Stimulated activated CD8-positive, alpha-beta memory T cell treated with anti-CD3 and anti-CD28 coated beads, Interleukin-7, amount 100 ng/mL, for 1 hour (primary cell): ENCODE results near the gene DNAJC6.
"Not testable (repeated sequence)": the region's sequence is repeated elsewhere in the genome, so short reads cannot be mapped to it uniquely, and the experiment has no call there.

ENCODE experiments used
- DNase-seq, 2 donors: peaks; one replicate each; pipeline ENCODE4 v3.0.0-alpha.2; 2020; ENCODE audit warnings: low read depth in 2 of 2

The DNAJC6 gene

DNA sequence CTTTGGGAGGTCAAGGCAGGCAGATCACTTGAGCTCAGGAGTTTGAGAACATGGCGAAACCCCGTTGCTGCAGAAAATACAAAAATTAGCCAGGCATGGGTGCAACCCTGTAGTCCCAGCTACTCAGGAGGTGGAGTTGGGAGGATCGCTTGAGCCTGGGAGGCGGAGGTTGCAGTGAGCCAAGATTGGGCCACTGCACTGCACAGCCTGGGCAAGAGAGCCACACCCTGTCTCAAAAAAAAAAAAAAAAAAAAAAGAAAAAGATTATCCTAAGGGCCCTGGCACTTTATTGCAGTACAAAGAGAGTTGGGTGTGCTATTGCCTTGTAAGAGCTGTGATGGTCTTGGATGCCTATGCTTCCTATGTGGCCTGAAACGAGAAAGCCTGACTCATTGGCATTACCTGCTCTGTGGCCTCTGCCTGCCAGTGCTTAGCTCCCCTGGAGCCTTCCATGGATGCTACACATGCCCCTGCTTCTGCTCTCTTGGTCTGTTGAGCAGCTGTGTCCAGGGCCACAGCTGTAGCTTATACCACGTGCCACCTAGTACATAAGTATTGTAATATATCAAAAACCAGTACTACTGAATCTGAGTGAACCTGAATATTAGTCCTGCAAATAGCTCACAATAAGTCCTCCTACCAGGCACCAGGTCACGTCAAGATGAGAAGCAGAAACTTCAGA lies 45.8 kb downstream of the DNAJC6 start:
- DNase-seq, result no peak

DNA sequence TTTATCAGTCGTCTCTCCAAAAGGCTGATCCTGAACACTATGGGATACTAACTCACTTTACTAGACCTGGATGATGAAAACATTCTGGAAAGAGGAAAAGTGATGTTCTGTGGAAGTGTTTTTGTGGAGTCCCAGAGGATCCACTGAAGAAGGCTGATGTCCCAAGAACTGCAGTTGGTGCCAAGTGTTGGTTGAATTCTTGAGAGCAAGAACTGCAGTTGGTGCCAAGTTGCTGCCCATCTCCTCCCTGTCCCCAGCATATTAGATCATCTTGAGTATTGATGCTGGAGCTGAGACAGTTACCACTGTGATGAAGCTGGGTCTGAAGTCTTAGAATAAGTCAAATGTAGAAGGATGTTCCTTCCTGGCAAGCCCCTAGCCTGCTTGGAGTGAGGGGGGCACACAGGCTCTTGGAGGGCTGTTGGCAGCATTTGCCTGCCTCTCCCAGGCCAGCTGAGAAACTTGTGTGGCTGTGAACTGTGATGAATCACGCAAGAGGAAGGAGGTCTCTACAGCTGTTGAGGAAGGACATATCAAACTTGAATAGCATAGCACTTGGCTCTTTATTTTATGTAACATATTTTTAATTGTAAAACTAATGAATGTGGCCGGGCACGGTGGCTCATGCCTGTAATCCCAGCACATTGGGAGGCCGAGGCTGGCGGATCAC lies 48.1 kb downstream of the DNAJC6 start:
- no peak for DNase-seq

DNA sequence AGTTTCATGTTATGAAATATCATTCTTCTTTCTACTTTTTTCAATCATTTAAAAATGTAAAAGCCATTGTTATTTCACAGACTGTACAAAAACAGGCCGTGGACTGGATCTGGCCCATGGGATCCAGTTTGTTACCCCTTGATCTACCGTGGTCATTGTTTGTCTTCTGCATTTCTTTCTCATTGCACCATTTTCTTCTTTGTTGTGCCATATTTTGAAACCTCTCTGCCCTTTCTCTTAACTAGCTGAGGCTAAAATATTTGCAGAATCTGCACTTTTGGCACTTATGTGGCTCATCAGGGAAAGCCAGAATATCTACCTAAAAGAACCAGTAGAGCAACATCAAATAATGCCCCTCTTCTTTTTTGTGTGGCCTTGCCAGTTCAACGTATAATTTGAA lies 50.5 kb downstream of the DNAJC6 start:
- DNase-seq, result no peak

DNA sequence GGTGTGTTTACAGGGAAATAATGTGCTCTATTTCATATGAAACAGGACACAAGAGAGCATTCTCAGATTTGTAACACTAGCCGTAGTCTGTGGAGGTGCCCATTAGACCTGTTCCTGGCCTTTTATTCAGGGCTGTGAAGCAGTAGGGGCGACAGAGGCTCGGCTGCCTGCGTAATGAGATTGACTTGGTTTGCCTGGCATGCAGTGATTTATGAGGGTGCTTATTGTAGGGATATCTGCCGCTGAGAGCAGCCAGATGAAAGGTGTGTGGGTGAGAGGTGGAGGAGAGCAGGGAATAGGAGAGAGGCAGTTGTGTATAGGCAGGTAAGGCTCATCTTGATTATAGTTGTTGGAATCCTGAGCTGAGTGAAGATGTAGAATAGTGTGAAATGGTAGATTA lies 51.3 kb downstream of the DNAJC6 start:
- DNase-seq, result no peak

DNA sequence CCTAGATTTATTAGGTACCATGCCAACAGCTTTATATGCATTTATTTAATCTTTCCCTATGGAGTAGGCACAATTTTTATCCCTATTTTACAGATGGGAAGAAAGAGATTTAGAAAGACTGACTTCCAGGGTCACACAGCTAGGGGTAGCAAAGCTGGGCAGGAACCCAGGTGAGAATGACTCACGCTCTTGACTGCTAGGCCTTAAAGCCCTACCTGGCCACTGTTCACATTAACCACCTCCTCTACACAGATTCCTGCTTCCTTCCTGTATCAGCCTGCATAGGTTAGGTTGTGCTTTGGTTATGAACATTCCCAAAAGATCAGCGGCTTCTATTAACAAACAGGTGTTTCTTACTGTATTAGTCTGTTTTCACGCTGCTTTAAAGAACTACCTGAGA lies 53.2 kb downstream of the DNAJC6 start:
- DNase-seq, result no peak

DNA sequence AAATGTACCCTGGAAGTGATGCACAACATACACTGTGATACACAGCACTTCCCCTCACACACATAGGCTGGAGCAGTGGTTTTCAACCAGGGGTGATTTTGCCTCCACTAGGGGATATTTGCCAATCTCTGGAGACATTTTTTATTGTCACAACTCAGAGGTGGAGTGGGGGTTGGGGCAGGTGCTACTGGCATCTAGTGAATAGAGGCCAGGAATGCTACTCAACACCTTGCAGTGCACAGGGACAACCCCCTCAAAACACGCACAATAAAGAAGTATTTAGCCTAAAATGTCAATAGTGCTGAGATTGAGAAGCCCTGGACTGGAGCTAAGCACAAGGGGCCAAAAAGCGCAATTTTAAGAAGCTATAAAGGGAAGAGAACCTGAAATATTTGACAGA lies 54.1 kb downstream of the DNAJC6 start:
- no peak for DNase-seq

DNA sequence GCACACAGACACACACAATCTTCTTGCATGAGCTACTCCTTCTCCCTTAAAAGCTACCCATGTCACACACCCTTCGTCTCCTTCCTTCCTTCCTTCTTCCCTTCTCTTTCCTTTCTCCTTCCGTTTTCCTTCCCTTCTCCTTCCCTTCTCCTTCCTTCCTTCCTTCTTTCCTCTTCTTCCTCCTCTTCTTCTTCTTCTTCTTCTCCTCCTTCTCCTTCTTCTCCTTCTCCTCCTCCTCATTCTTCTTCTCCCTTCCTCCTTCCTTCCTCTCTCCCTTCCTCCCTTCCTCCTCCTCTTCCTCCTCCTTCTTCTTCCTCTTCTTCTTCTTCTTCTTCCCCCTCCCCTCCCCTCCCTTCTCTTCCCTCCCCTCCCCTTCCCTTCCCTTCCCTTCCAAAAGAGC lies 59.1 kb downstream of the DNAJC6 start:
- DNase-seq, result no peak

DNA sequence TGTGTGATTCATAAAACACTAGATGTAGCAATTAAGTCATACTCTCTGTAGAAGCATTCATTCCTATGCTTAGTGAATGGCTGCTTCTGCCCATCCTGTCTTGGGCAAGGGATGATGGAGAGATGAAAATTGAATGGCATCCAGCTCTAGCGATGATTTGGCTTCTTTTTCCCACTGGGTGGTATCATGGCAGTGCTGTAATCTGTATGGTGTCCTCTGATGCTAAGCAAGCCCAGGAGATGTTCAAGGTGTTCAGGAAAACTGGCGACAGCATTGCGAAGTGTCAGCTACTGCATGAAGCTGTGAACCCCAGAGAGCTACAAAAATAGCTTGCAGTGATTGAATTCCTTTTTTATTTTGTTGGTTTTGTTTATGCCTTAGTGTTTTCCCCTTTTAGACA lies 62.2 kb downstream of the DNAJC6 start:
- no peak for DNase-seq

DNA sequence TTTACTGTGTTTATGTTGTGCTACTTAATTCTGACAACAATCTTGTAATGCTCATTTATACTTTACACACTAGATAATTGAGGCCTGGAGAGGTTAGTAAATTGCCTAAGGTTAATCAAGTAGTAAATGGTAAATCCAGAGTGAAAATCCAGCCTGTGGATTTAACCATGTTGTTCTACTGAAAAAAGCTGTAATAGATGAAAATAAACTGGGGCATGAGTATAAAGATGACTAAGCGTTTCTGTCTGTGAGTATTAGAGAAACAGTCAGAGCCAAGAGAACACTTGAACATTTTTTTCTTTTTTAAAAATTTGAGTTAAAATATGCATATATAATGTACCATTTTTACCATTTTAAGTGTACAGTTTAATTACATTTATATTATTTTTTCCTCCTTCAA lies 63.2 kb downstream of the DNAJC6 start:
- no peak for DNase-seq

DNA sequence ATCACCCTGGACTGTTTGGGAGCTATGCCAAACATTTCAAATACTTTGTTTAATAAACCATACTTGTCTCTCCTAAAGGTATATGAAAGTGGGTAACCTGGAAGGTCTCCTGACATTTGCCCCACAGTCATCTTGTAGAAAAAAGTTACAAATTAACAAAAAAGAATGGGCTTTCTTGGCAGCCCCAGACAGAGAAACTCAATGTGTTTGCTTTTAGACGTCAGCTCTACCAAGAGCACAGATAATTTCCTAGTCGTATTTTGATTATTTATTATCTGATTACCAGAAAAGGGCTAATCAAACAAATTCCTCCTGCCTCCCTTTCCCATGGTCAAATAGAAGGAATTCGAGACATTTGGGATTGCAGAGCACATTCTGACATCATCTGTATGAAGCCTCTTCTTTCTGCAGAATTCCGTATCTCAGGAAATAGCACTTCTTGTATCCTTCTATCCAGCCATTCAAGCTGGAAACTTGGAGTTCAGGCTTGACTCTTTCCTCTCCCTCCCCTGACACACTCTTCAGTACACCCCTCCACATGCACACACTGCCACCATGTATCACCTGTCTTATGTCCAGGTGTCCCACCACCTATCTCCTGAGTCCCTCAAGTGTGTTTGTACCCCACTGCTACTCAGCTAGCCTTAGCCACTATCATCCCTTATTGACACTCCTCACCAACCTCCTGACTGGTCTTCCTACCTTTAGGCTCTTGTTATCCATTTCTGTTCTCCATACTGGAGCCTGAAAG lies 68.3 kb downstream of the DNAJC6 start:
- no peak for DNase-seq

DNA sequence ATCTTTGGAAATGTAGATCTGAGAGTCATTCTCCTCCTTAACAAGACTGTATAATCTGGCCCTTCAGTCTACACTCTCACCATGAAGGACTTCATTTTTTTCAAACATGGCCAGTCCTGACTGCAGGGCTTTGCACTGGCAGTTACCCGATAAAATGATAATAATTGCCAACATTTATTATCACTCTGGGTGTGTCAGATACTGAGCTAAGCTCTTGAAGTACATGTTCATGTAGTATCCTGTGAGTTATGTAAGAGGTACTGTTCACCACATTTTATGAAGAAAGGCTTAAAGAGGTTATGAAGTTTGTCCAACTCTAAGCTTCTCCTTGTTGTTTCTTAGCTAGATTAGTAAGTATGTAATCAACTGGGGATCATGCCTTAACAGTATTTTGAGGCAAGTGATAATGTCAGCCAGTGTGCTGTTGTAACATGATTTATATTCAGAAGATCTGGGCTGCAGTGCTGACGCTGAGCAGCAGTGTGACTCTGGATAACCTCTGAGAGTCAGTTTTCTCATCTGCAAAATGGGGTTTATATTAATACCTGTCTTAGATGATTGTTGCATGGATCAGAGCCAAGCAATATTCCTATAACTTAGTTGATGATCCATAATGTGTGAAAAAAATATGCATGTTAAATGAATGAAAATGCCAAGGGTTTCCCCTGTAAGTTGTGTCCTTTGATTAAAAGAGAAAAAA lies 69.1 kb downstream of the DNAJC6 start:
- DNase-seq, result no peak

DNA sequence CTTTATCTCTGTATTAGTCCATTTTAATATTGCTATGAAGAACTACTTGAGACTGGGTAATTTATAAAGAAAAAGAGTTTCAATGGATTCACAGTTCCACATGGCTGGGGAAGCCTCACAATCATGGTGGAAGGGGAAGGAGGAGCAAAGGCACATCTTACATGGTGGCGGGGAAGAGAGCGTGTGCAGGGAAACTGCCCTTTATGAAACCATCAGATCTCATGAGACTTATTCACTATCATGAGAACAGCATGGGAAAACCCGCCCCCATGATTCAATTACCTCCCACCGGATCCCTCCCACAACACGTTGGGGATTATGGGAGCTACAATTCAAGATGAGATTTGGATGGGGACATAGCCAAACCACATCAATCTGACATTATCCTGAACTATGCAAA lies 75.1 kb downstream of the DNAJC6 start:
- not testable (repeated sequence) for DNase-seq

DNA sequence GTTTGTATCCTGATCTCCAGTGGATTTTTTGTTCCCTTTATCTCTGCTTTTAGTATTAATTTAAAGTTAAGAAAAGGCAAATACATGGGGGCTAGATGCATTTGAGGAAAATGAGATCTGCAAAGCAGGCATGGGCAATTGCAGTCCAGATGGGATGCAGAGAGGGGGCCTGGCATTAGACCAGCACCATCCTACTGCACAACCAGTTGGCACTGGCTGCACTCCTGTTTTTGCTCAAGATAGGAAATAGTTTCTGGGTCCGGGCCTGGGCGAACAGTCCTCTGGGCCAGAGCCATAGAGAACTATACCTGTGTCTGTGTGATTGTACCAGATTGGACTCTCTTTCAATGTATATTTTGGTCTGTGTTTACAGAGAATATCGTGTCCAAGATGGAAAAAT lies 77.1 kb downstream of the DNAJC6 start:
- DNase-seq, result no peak

DNA sequence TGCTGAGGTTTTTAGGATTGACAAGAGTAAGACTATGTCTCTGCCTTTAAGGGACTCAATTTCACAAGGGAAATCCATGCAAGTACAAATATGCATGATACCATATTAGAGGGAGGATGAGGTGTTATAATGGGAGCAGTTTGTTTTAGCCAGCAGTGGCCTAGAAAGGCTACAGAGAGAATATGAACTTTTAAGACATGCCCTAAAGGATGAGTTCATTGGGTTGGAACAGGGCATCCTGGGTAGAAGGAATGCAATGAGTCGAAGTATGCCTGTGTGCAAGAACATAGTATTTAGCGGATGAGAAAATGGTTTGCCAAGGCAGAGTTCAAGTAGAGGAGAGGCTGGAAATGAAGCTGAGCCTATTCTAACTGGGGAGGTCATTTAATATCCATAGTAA lies 78.5 kb downstream of the DNAJC6 start:
- no peak for DNase-seq

DNA sequence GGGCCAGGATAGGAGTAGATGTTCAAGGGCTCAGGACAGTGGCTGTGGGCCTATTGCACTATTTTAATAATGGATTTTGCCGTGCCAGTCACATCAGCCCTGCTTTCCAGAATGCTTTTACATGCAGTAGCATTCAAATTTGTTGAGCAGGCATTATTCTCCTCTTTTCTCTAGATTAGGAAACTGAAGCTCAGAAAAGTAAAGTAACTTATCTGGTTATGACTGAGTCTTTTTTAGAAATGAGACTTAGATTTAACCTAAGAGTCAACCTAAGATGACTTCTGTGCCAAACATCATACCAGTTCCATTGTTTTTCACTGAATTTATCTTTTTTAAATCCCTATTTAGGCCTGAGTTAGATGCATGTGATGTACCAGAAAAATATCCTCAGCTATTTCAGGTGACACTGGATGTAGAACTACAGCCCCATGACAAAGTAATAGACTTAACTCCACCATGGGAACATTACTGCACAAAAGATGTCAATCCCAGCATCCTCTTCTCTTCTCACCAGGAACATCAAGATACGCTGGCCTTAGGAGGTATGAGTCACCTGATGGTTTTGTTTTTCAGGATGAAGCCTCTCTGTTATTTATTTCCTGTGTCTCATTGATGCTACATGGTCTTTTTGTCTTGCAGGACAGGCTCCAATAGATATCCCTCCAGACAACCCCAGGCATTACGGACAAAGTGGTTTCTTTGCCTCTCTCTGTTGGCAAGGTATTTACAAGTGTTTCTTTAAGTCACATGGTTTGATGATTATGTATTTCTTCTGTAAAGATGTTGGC lies 79.8 kb downstream of the DNAJC6 start:
- DNase-seq, result no peak

DNA sequence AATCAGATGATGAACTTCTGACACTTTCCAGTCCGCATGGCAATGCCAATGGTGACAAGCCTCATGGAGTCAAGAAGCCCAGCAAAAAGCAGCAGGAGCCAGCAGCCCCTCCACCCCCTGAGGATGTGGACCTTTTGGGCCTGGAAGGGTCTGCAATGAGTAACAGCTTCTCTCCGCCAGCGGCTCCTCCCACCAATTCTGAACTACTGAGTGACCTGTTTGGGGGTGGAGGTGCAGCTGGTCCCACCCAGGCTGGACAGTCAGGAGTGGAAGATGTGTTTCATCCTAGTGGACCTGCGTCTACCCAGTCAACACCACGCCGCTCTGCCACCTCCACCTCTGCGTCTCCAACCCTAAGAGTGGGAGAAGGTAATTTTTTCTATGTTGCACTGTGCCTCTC lies 83.2 kb downstream of the DNAJC6 start:
- DNase-seq, result no peak

DNA sequence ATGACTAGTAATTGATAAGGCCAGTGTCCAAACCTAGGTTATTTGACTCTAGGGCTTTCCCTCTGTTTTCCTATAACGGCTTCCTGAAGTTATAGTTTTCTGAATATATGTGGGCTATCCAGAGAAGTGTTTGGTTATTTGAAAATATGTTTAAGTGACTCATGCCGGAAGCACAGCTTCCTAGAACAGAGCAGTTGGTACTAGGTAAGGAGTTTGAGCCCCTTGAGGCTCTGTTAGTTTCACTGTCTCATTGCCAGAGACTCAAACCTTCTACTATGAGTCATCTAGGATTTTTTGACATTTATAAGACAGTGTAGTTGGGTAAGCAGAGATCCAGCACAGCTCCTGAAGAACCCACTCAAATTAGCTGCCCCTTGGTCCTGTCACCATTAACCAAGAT lies 84.0 kb downstream of the DNAJC6 start:
- no peak for DNase-seq

DNA sequence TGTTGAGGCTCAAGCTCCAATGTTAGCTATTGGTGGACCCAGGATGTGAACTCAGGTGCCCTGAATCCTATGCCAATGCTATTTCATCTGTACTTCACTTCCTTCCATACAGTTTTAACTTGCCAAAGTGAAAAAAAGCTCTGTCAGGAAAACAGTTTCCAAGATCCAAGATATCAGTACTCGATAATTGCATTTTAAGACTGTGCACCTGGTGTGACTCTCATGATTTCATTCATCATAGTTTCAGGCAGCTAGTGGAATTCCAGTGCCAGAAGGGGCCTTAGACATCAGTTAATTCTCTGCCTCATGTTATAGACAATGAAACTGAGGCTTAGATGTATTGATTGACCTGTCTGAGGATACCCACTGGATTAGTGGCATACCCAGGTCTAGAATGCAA lies 84.6 kb downstream of the DNAJC6 start:
- DNase-seq, result no peak

DNA sequence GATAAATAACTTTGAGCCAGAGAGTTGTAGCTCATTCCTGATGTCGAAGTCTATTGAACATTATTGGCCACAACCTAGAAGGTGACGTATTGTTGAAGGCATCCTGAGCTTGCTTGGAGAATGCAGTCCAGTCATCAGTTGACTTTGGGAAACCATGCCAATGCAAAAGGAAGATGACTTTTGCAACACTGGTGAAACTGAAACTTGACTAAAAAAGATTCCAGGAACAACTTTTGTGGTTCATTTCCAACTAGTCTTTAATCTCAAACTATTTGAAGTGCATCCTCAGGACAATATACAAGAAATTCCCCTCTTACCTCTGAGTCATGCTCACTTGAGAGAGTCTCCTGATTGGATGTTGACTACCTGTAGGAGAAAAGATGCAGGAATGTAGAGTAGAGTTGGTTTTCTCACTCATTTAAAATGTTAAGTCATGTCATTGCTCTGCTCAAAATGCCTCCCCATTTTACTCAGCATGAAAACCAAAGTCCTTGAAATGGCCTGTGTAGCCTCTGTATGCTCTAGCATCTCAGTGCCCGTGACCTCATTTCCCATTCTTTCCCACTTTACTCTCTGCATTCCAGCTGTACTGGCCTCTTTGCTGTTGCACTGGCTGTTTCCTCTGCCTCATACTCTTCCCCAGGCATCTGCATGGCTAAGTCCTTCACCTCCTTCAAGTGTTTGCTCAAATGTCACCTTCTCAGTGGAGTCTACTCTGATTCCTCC lies 86.7 kb downstream of the DNAJC6 start:
- DNase-seq, result no peak

DNA sequence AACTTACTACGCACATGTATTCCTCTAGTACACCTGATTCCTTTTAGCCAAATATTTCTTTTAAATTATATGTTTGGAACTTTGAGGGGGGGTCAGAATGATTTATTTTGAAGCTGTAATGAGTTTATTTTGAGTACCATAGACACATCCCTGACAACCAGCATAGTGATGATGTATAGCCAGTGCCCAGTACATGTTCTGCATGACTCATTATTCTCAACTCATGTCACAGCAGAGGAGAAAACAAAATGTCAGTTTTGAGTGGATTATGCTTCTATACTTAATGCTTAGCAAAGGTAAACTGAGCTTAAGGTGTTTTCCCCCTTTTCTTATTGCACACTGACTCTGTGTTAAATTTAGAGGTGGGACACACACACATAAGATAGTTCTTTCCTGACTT lies 88.7 kb downstream of the DNAJC6 start:
- no peak for DNase-seq

DNA sequence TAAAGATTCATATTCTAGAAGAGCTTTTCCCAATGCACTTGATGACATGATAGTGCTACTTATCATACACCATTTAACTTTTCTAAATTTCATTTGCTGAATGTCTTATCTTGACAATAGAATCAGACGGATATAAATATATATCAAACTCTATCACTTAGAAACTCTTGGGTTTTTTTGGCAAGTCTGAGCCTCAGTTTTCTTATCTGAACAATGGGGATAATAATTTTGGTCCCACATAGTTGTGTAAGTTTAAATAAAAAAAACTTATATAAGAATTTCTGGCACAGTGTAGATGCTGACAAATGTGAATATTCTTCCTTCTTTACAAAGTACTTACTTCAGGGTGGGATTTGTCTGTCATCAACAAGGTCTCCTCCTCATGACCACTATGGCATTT lies 89.7 kb downstream of the DNAJC6 start:
- no peak for DNase-seq
